Mesothelial cell of epicardium (in vitro differentiated cells): Measurements from ENCODE around the gene CGN. TPM values are rescaled to one million over a fixed set of nuclear protein-coding genes. Genes with fewer than 3 reads are reported as not detected.

Experiments
- DNase-seq, 2 experiments: peaks; one replicate each; pipeline ENCODE4 v3.0.0; 2021; ENCODE audit warnings: low spot score in 2 of 2; ENCODE audit not compliant: unreplicated experiment in 2 of 2
- H3K27ac Mint-ChIP-seq: 2 replicates; pipeline ENCODE4 v1.8.0; 2021; ENCODE audit warnings: mixed read lengths
- H3K27me3 Mint-ChIP-seq: 2 replicates; pipeline ENCODE4 v1.8.0; 2021; ENCODE audit warnings: low read depth, mixed read lengths
- H3K36me3 Mint-ChIP-seq: 2 replicates; pipeline ENCODE4 v1.8.0; 2021; ENCODE audit warnings: mixed read lengths
- H3K4me1 Mint-ChIP-seq: 2 replicates; pipeline ENCODE4 v1.8.0; 2021; ENCODE audit warnings: mixed read lengths
- H3K4me3 Mint-ChIP-seq: 2 replicates; pipeline ENCODE4 v1.8.0; 2021; ENCODE audit warnings: mild to moderate bottlenecking, moderate library complexity, mixed read lengths
- H3K9me3 Mint-ChIP-seq: 2 replicates; pipeline ENCODE4 v1.8.0; 2021; ENCODE audit warnings: mixed read lengths
- total RNA-seq: library from RNA; stranded (reverse); gene quantifications from 3 replicates; pipeline ENCODE4 v1.2.1, GENCODE V29; 2021
- TF ChIP-seq, protein P1 (sequence below): fragments of 200-600 bp; sonication (generic); IDR thresholded peaks from one replicate; pipeline ENCODE4 v1.5.0; 2021; ENCODE audit warnings: antibody characterized with exemption; ENCODE audit not compliant: unreplicated experiment

CGN gene
- total RNA-seq, 1 donor from 2014 or later = 38.9 TPM

GRCh38 chr1:151493042-151493441, 18.1 kb upstream of the CGN start:
- DNase-seq = no peak
- Mint-ChIP-seq H3K27me3 (no peaks in the 10 kb centered on the region), H3K36me3 (no peaks in the 10 kb centered on the region), H3K9me3 (no peaks in the 10 kb centered on the region), H3K4me1 (peaks cover 12% of the 10 kb centered on the region), H3K27ac (no peak overlapping the region), H3K4me3 (no peak overlapping the region)
- TF ChIP-seq, protein P1, sequence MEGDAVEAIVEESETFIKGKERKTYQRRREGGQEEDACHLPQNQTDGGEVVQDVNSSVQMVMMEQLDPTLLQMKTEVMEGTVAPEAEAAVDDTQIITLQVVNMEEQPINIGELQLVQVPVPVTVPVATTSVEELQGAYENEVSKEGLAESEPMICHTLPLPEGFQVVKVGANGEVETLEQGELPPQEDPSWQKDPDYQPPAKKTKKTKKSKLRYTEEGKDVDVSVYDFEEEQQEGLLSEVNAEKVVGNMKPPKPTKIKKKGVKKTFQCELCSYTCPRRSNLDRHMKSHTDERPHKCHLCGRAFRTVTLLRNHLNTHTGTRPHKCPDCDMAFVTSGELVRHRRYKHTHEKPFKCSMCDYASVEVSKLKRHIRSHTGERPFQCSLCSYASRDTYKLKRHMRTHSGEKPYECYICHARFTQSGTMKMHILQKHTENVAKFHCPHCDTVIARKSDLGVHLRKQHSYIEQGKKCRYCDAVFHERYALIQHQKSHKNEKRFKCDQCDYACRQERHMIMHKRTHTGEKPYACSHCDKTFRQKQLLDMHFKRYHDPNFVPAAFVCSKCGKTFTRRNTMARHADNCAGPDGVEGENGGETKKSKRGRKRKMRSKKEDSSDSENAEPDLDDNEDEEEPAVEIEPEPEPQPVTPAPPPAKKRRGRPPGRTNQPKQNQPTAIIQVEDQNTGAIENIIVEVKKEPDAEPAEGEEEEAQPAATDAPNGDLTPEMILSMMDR = no peak

GRCh38 chr1:151494741-151495281, 16.4 kb upstream of the CGN start:
- Mint-ChIP-seq H3K27me3 (no peaks in the 10 kb centered on the region), H3K36me3 (no peaks in the 10 kb centered on the region), H3K27ac (no peak overlapping the region), H3K4me1 (peaks cover 12% of the 10 kb centered on the region), H3K4me3 (no peak overlapping the region), H3K9me3 (no peaks in the 10 kb centered on the region)
- TF ChIP-seq, protein P1 = no peak
- no peak for DNase-seq

DNA sequence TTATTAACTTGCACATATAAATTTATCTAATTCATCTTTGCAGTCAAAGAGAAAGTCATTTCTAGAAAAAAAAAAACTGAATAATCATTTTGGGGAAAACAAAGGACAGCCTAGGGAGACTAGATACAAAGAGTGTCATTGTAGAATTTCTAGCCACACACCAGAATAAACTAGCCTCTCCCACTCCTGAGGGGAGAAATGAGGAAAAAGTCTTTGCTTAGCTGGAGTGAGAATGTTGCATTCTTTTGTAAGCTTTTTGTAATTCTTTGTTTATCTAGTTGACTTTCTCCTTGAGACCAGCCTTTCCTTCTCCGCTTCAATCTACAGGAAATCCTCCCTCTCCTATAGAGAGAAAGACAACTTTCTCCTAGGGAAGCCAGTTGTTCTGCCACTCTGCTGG, 15.9 kb upstream of the CGN start:
- Mint-ChIP-seq H3K27me3 (no peaks in the 10 kb centered on the region), H3K9me3 (no peaks in the 10 kb centered on the region), H3K4me3 (no peak overlapping the region), H3K4me1 (peaks cover 12% of the 10 kb centered on the region), H3K27ac (peak overlapping the region; percentile 84), H3K36me3 (no peaks in the 10 kb centered on the region)
- no peak for DNase-seq
- TF ChIP-seq, protein P1 = no peak

DNA sequence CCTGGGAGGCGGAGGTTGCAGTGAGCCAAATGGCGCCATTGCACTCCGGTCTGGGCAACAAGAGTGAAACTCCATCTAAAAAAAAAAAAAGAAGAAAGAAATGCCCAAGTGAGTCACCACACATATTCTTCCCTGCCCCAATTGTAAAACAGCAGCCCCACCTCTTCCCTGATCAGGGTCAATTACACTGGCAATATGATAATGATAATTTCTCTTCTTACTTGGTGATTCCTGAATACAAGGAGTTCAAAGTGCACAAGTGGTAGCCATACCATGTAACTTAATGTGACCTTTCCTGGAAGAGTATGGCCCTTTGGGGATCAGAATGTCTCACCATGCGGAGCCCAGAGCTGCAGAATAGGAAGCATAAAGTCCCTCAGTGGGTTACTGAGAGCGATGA, 11.8 kb upstream of the CGN start:
- TF ChIP-seq, protein P1 = no peak
- H3K9me3 Mint-ChIP-seq = no peaks in the 10 kb centered on the region
- H3K4me1 Mint-ChIP-seq = peaks cover 12% of the 10 kb centered on the region
- DNase-seq = no peak
- no peak overlapping the region for H3K27ac Mint-ChIP-seq
- no peak overlapping the region for H3K4me3 Mint-ChIP-seq
- H3K36me3 Mint-ChIP-seq = no peaks in the 10 kb centered on the region
- H3K27me3 Mint-ChIP-seq = no peaks in the 10 kb centered on the region

- Mint-ChIP-seq H3K4me3 (no peak overlapping the region), H3K36me3 (no peaks in the 10 kb centered on the region), H3K9me3 (no peaks in the 10 kb centered on the region), H3K4me1 (peaks cover 7% of the 10 kb centered on the region), H3K27me3 (no peaks in the 10 kb centered on the region), H3K27ac (no peak overlapping the region)
- DNase-seq = no peak
- TF ChIP-seq, protein P1 = no peak
These were observed 11.3 kb upstream of the CGN start for GRCh38 chr1:151499930-151500329.

DNA sequence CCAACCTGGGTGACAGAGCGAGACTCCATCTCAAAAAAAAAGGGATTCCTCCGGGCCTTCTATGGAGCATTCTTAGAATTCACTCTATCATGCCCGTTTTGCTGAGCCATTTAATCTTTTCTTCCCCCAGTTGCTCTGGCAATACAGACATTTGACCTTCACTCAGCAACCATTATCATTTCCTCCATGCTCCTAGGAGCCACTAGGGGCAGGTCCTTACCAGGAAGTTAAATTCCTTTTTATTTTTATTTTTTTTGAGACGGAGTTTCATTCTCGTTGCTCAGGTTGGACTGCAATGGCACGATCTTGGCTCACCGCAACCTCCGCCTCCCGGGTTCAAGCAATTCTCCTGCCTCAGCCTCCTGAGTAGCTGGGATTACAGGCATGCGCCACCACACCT, 9.7 kb upstream of the CGN start:
- Mint-ChIP-seq H3K4me1 (no peaks in the 10 kb centered on the region), H3K9me3 (no peaks in the 10 kb centered on the region), H3K27ac (no peak overlapping the region), H3K4me3 (no peak overlapping the region), H3K27me3 (no peaks in the 10 kb centered on the region), H3K36me3 (no peaks in the 10 kb centered on the region)
- no peak for DNase-seq
- TF ChIP-seq, protein P1 = no peak
